A673 (cell line): ENCODE results near the gene UQCC2. TPM values are rescaled to one million over a fixed set of nuclear protein-coding genes. Genes with fewer than 3 reads are reported as not detected.

Experiments
- BruUV-seq: library from RNA; stranded (reverse); fragments of 400-500 nt; replicated peaks from 2 replicates; lab custom pipeline; 2021; lab: Mats Ljungman, UMichigan
- CTCF ChIA-PET: fragments of 300-600 bp; sonication (Branson Sonifier 250); formaldehyde crosslinking; loops from one replicate; lab custom pipeline; 2022; ENCODE audit warnings: antibody characterized with exemption; lab: Charles Lee
- POLR2A ChIA-PET: fragments of 300-600 bp; sonication (Branson Sonifier 250); formaldehyde crosslinking; loops from one replicate; lab custom pipeline; 2022; ENCODE audit warnings: antibody characterized with exemption; ENCODE audit not compliant: low non-redundant PET; lab: Charles Lee
- DNase-seq: peaks from one replicate; pipeline ENCODE4 v3.0.0-alpha.2; 2015; ENCODE audit warnings: low spot score
- H3K27ac ChIP-seq: fragments of 200-600 bp; sonication (generic); 2 replicates; pipeline ENCODE4 v1.5.1; 2016; ENCODE audit warnings: mixed run types, low read depth, mild to moderate bottlenecking, mixed read lengths, antibody characterized with exemption, low read length; ENCODE audit not compliant: poor library complexity, severe bottlenecking
- H3K27me3 ChIP-seq: fragments of 200-600 bp; sonication (generic); replicated peaks from 2 replicates; pipeline ENCODE4 v1.6.1; 2017; ENCODE audit warnings: mixed run types, low read depth, mild to moderate bottlenecking, mixed read lengths, antibody characterized with exemption, low read length; ENCODE audit not compliant: insufficient read depth, poor library complexity
- H3K36me3 ChIP-seq: fragments of 200-600 bp; sonication (generic); 2 replicates; pipeline ENCODE4 v1.6.1; 2016; ENCODE audit warnings: mixed run types, mild to moderate bottlenecking, mixed read lengths, antibody characterized with exemption, low read length; ENCODE audit not compliant: insufficient read depth, poor library complexity, severe bottlenecking
- H3K4me1 ChIP-seq: fragments of 200-600 bp; sonication (generic); 2 replicates; pipeline ENCODE4 v1.6.1; 2017; ENCODE audit warnings: mixed run types, mild to moderate bottlenecking, mixed read lengths, antibody characterized with exemption, low read length; ENCODE audit not compliant: insufficient read depth, poor library complexity, severe bottlenecking
- H3K4me3 ChIP-seq: fragments of 200-600 bp; sonication (generic); 2 replicates; pipeline ENCODE4 v1.5.1; 2016; ENCODE audit warnings: low read depth, mixed run types, mild to moderate bottlenecking, mixed read lengths, low read length; ENCODE audit not compliant: poor library complexity, severe bottlenecking
- H3K9me3 ChIP-seq: fragments of 200-600 bp; sonication (generic); 2 replicates; pipeline ENCODE4 v1.6.1; 2016; ENCODE audit warnings: mixed run types, low read depth, mild to moderate bottlenecking, mixed read lengths, antibody characterized with exemption, low read length; ENCODE audit not compliant: poor library complexity, severe bottlenecking
- CTCF ChIP-seq: fragments of 300-800, 200-600 bp; sonication (generic); conservative IDR thresholded peaks from 2 replicates; pipeline ENCODE4 v1.5.1; 2017; ENCODE audit warnings: low read depth, mild to moderate bottlenecking, antibody characterized with exemption, low read length, moderate library complexity, mixed read lengths
- EZH2 ChIP-seq: fragments of 200-600 bp; sonication (generic); IDR thresholded peaks from 2 replicates; pipeline ENCODE4 v1.6.1; 2017; ENCODE audit warnings: borderline replicate concordance, low read depth, mild to moderate bottlenecking, mixed read lengths, antibody characterized with exemption, low read length; ENCODE audit not compliant: poor library complexity, severe bottlenecking
- intact Hi-C: fragments of 100-400 bp; cut with micrococcal nuclease; formaldehyde crosslinking; loops from one replicate; pipeline ENCODE4 v1.10.0; 2022; ENCODE audit not compliant: unreplicated experiment
- total RNA-seq: library from RNA; stranded (reverse); gene quantifications from 2 replicates; pipeline ENCODE4 v1.2.3, GENCODE V29; 2021

The UQCC2 gene
- total RNA-seq, 1 experiment from 2014 or later, result 124 TPM

GRCh38 chr6:33684428-33684896 lies 27.0 kb downstream of the UQCC2 start:
- DNase-seq, result no peak
- BruUV-seq, result no TSS peak
- H3K27me3 ChIP-seq, result no peaks in the 10 kb centered on the region
- no peaks in the 10 kb centered on the region for H3K9me3 ChIP-seq
- CTCF ChIA-PET, result no interaction called here
- POLR2A ChIA-PET, result no interaction called here
- peaks cover 24% of the 10 kb centered on the region for H3K36me3 ChIP-seq
- no peaks in the 10 kb centered on the region for H3K4me1 ChIP-seq
- no peak overlapping the region for H3K4me3 ChIP-seq
- intact Hi-C loops, result no loop called here
- no peak for TF ChIP-seq EZH2
- TF ChIP-seq CTCF, result no peak
- no peak overlapping the region for H3K27ac ChIP-seq

GRCh38 chr6:33683576-33684427 lies 27.7 kb downstream of the UQCC2 start:
- H3K27me3 ChIP-seq, result no peaks in the 10 kb centered on the region
- BruUV-seq, result no TSS peak
- no peak for TF ChIP-seq CTCF
- no peak for TF ChIP-seq EZH2
- H3K36me3 ChIP-seq, result peaks cover 24% of the 10 kb centered on the region
- H3K4me3 ChIP-seq, result no peak overlapping the region
- H3K27ac ChIP-seq, result no peak overlapping the region
- H3K4me1 ChIP-seq, result no peaks in the 10 kb centered on the region
- POLR2A ChIA-PET, result no interaction called here
- no peaks in the 10 kb centered on the region for H3K9me3 ChIP-seq
- DNase-seq, result no peak
- CTCF ChIA-PET, result interaction anchor here (0.8 to 1.2 kb wide), 2 partner anchors 17 to 94 kb away, joined by 3 read pairs; no protein-coding TSS in a partner anchor
- intact Hi-C loops, result no loop called here

GRCh38 chr6:33683051-33683571 lies 28.4 kb downstream of the UQCC2 start:
- peaks cover 21% of the 10 kb centered on the region for H3K36me3 ChIP-seq
- H3K9me3 ChIP-seq, result no peaks in the 10 kb centered on the region
- CTCF ChIA-PET, result interaction anchor here (0.6 to 1.2 kb wide), 3 partner anchors 18 to 513 kb away, joined by 3 to 4 read pairs (median 3); no protein-coding TSS in a partner anchor
- no peak overlapping the region for H3K4me3 ChIP-seq
- H3K4me1 ChIP-seq, result no peaks in the 10 kb centered on the region
- intact Hi-C loops, result no loop called here
- H3K27ac ChIP-seq, result no peak overlapping the region
- DNase-seq, result no peak
- H3K27me3 ChIP-seq, result no peaks in the 10 kb centered on the region
- POLR2A ChIA-PET, result no interaction called here
- TF ChIP-seq EZH2 (no peak), CTCF (no peak)
- BruUV-seq, result no TSS peak
